NCI-H524 treated with DMSO at 0.1 percent for 48 hours (cell line): ENCODE data around the gene CASP5.
"Not testable (repeated sequence)": the region's sequence is repeated elsewhere in the genome, so short reads cannot be mapped to it uniquely, and the experiment has no call there.

ENCODE experiments used
- DNase-seq: peaks from one replicate; lab custom pipeline; 2025; lab: John Stamatoyannopoulos, UW

The CASP5 gene

GRCh38 chr11:105033781-105034180, 10.8 kb upstream of the CASP5 start:
- no peak for DNase-seq

- DNase-seq = no peak
Observed at GRCh38 chr11:105033343-105033742, 10.4 kb upstream of the CASP5 start.

GRCh38 chr11:105032495-105032894, 9.5 kb upstream of the CASP5 start:
- no peak for DNase-seq

- DNase-seq = no peak
Observed at GRCh38 chr11:105027678-105028077, 4.7 kb upstream of the CASP5 start.

GRCh38 chr11:105024394-105024793, 1.4 kb upstream of the CASP5 start:
- DNase-seq = no peak

- DNase-seq = no peak
Observed at GRCh38 chr11:105022527-105022926, 441 bp downstream of the CASP5 start.

- no peak for DNase-seq
Observed at GRCh38 chr11:105007463-105007862, 15.5 kb downstream of the CASP5 start.

- DNase-seq = no peak
Observed at GRCh38 chr11:105005451-105005845, 17.5 kb downstream of the CASP5 start.

- no peak for DNase-seq
Observed at GRCh38 chr11:105004021-105004420, 18.9 kb downstream of the CASP5 start.

- no peak for DNase-seq
Observed at GRCh38 chr11:105003151-105003550, 19.8 kb downstream of the CASP5 start.

GRCh38 chr11:105000797-105001196, 22.2 kb downstream of the CASP5 start:
- DNase-seq = no peak

GRCh38 chr11:105000167-105000566, 22.8 kb downstream of the CASP5 start:
- DNase-seq = no peak

GRCh38 chr11:104999721-105000120, 23.2 kb downstream of the CASP5 start:
- no peak for DNase-seq

- no peak for DNase-seq
Observed at GRCh38 chr11:104997288-104997687, 25.7 kb downstream of the CASP5 start.

GRCh38 chr11:104995001-104995408, 28.0 kb downstream of the CASP5 start:
- DNase-seq = no peak

- DNase-seq = no peak
Observed at GRCh38 chr11:104992781-104993180, 30.2 kb downstream of the CASP5 start.

GRCh38 chr11:104991994-104992393, 31.0 kb downstream of the CASP5 start:
- DNase-seq = no peak

- no peak for DNase-seq
Observed at GRCh38 chr11:104984808-104985207, 38.2 kb downstream of the CASP5 start.

- no peak for DNase-seq
Observed at GRCh38 chr11:104979839-104980238, 43.1 kb downstream of the CASP5 start.

- no peak for DNase-seq
Observed at GRCh38 chr11:104973616-104974015, 49.4 kb downstream of the CASP5 start.

GRCh38 chr11:104972924-104973323, 50.0 kb downstream of the CASP5 start:
- not testable (repeated sequence) for DNase-seq

- no peak for DNase-seq
Observed at GRCh38 chr11:104970756-104971155, 52.2 kb downstream of the CASP5 start.

GRCh38 chr11:104968856-104969776, 53.9 kb downstream of the CASP5 start:
- DNase-seq = no peak

GRCh38 chr11:104968355-104968855, 54.6 kb downstream of the CASP5 start, which contains the start of gene CASP4:
TSS of gene CASP4 (minus strand) at chr11:104968574. CDS start at chr11:104968525, 49 bp downstream.
- DNase-seq = no peak
